SKM-1 (cell line): ENCODE measurements around the gene RTTN.
"Not testable (repeated sequence)": the region's sequence is repeated elsewhere in the genome, so short reads cannot be mapped to it uniquely, and the experiment has no call there.

ENCODE experiments used
- DNase-seq: peaks from one replicate; lab custom pipeline; 2025; ENCODE audit not compliant: unreplicated experiment; lab: John Stamatoyannopoulos, UW

Gene RTTN

GRCh38 chr18:69982417-69982816, 223.1 kb downstream of the RTTN start:
- DNase-seq, result no peak

DNA sequence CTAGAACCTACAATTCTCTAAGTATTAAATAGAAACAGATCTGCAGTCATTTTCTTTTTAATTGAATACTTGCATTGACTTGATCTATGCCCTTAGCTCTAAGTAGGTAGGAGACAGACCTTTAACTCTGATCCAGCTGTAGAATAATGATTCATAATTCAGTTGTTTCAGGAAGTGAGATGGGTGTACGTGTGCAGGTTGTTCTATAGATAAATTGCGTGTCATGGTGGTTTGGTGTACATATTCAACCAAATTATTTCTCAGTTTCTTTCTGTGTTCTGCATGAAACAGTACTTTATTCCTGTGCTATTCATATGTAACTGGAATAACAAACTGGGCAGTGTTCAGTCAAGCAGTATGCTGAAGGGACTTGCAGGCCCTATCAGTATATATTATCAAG, 223.5 kb downstream of the RTTN start:
- no peak for DNase-seq

DNA sequence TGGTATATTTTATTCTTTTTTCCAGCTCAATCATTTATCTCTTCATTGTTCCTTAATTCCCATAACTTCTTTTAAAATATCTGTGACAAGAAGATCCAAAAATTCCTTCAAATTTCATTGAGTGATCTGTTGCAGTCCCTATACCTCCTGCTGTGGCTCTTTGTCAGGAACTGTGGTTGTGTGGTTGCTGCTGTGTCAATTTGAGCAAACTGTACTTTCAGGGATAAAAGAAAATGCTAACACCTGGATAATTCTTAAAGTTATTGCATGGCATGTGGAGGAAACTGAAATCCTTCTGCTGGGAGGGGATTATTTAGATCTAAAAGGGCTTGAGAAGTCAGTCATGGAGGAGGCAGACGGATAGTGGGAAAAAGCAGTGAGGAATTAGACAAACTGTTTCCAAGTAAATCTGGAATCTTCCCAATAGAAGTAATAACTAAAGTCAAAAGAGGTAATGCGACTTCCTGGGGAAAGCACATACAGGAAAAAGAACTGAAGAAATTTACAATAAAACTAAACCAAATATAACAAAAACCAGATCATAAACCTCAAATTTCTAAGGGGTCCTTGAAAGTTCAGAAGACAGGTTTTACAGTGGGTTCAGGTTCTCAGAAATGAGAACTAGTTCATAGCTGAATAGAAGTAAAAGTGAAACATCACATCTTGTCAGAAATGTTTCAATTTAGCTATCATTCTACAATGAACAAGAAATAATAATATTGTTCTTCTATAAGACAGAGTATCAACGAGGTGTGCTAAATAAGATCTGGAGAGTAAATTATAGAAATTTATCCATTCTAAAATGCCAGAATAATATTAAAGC, 224.3 kb downstream of the RTTN start:
- DNase-seq, result no peak

- DNase-seq, result no peak
These were observed 225.0 kb downstream of the RTTN start for GRCh38 chr18:69980509-69980908.

- no peak for DNase-seq
These were observed 226.5 kb downstream of the RTTN start for GRCh38 chr18:69978732-69979715.

DNA sequence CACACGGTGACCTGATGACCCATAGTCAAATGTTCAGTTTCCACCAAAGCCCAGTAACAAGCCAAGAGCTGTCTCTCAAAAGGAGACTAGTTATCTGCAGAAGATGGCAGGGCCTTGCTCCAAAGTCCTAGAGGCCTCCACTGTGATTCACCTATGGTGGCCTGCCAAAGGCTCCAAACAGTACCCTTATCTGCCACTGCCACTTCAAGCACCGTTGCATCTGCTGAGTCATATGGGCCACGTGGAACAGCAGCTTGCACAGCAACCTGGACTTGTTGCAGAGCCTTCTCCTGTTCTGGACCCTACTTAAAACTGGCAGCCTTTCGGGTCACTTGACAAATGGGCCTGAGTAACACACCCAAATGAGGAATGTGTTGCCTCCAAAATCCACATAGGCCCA, 230.2 kb downstream of the RTTN start:
- not testable (repeated sequence) for DNase-seq

GRCh38 chr18:69974365-69974764, 231.1 kb downstream of the RTTN start:
- DNase-seq, result no peak

- DNase-seq, result no peak
These were observed 236.0 kb downstream of the RTTN start for GRCh38 chr18:69969491-69969890.

DNA sequence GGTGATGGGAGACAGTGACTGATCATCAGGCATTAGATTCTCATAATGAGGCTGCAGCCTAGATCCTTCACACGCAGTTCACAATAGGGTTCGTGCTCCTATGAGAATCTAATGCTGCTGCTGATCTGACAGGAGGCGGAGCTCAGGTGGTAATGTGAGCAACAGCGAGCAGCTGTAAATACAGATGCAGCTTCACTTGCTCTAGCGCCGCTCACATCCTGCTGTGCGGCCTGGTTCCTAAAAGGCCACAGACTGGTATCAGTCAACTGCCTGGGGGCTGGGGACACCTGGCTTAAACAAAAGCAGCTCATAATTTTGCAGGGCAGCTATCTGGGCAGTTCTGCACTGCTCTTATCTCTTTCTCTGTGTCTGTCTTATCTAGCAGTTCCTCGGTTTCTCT, 237.4 kb downstream of the RTTN start:
- no peak for DNase-seq

DNA sequence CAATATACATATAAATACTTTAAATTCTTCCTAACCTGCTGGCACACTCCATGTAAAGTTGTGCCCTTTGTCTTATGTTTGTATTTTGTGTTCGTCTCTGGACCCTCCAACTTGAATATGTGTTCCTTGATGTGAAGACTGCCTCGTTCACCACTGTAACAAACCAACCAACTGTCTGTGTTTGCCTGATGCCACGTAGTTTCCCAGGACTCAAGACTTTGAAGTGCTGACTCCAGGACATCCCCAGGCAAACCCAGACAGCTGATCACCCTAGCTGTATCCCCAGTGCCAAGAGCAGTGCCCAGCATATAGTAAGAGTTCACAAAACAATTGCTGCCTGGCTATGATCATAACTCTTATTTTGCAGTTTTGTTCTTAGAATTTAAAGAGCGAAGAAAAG, 242.3 kb downstream of the RTTN start:
- no peak for DNase-seq

- DNase-seq, result no peak
These were observed 243.8 kb downstream of the RTTN start for GRCh38 chr18:69961718-69962117.

- no peak for DNase-seq
These were observed 247.1 kb downstream of the RTTN start for GRCh38 chr18:69958422-69958821.

DNA sequence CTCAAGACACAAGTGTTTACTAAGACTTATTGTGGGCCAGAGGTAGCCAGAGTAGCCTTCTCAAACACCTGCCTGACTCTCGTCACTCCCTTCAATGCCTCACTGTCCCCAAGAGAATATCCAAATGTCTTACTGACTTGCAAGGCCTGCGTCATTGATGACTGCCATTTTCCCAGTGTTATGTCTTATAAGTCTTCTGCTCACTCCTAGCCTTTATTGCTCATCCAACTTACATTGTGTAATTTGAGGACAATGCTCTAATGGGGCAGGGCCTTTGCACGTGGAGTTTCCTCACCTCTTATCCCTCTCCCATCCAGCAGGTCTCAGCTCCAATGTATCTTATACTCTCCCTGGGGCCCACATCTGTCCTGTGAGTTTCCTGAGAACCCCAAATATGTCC, 247.7 kb downstream of the RTTN start:
- no peak for DNase-seq

GRCh38 chr18:69956665-69957620, 248.5 kb downstream of the RTTN start:
- DNase-seq, result no peak

DNA sequence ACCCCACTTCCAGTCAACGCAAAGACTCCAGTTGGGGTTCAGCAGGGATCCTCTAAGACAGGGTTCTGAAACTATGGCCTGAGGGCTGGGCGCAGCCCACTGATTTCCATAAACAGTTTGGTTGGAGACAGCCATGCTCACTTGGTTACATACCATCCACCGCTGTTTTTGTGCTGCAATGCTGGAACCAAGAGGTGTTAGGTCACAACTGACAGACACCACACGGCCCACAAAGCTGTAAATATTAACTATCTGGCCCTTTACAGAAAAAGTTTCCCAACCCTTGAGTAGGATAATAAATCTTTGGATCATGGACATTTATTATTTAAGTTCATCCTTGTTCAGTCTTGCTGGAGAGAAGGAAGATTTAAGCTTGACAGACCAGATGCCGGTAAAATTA, 249.4 kb downstream of the RTTN start:
- no peak for DNase-seq

GRCh38 chr18:69954719-69955480, 250.6 kb downstream of the RTTN start:
- no peak for DNase-seq

DNA sequence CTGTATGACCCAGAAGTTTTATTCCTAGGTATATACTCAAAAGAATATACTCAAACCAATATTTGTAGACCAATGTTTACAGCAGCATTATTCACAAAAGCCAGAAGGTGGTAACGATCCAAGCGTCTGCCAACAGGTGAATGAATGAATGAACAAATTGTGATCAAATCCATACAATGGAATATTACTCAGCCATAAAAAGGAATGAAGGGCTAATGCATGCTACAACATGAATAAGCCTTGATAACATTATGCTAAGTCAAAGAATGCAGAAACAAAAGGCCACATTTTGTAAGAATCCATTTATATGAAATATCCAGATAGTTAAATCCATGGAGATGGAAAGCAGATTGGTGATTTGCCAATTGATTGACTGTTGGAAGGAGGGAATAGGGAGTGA, 252.3 kb downstream of the RTTN start:
- DNase-seq, result no peak
